LNCAP (cell line): ENCODE data around the gene BRINP2.

Source experiments
- CTCF ChIP-seq: fragments of 450-650 bp; IDR thresholded peaks from 2 replicates; pipeline ENCODE4 v1.5.1; 2017; ENCODE audit warnings: mild to moderate bottlenecking

The BRINP2 gene

GRCh38 chr1:177229781-177230180 lies 59.0 kb downstream of the BRINP2 start:
- no peak for TF ChIP-seq CTCF

- no peak for TF ChIP-seq CTCF
Observed at GRCh38 chr1:177230228-177231016, 59.7 kb downstream of the BRINP2 start.

GRCh38 chr1:177235350-177235749 lies 64.6 kb downstream of the BRINP2 start:
- TF ChIP-seq CTCF = no peak

- no peak for TF ChIP-seq CTCF
Observed at GRCh38 chr1:177236962-177237361, 66.2 kb downstream of the BRINP2 start.

GRCh38 chr1:177238967-177239366 lies 68.2 kb downstream of the BRINP2 start:
- no peak for TF ChIP-seq CTCF

- no peak for TF ChIP-seq CTCF
Observed at GRCh38 chr1:177239792-177240191, 69.0 kb downstream of the BRINP2 start.

- TF ChIP-seq CTCF = no peak
Observed at GRCh38 chr1:177243773-177244172, 73.0 kb downstream of the BRINP2 start.
